DND-41 (cell line): ENCODE measurements around the gene PTGS1.
"Not testable (repeated sequence)": the region's sequence is repeated elsewhere in the genome, so short reads cannot be mapped to it uniquely, and the experiment has no call there.

Experiments used
- CTCF ChIP-seq: IDR thresholded peaks from 2 replicates; pipeline ENCODE4 v1.5.1; 2012; ENCODE audit warnings: borderline replicate concordance, low read length, moderate library complexity, mild to moderate bottlenecking; ENCODE audit not compliant: poor library complexity, severe bottlenecking; ENCODE audit errors: extremely low read depth
- EZH2 ChIP-seq: IDR thresholded peaks from 3 replicates; pipeline ENCODE4 v1.6.1; 2012; ENCODE audit warnings: borderline replicate concordance, low read depth, mild to moderate bottlenecking, moderate library complexity, low read length, inconsistent platforms; ENCODE audit not compliant: severe bottlenecking

- not testable (repeated sequence) for TF ChIP-seq CTCF, EZH2
Observed at GRCh38 chr9:122414108-122414507, 43.3 kb downstream of the PTGS1 start.
